IPS-18c (cell line): ENCODE measurements around the gene CLCNKA.
"Not testable (repeated sequence)": the region's sequence is repeated elsewhere in the genome, so short reads cannot be mapped to it uniquely, and the experiment has no call there.

Experiments used
- H3K4me3 ChIP-seq: 2 replicates; pipeline ENCODE4 v1.7.0; 2013; ENCODE audit warnings: low read depth, mild to moderate bottlenecking, low read length, moderate library complexity; ENCODE audit not compliant: insufficient read depth
- H3K9me3 ChIP-seq: one replicate; pipeline ENCODE4 v1.6.1; 2013; ENCODE audit warnings: mild to moderate bottlenecking, low read length, moderate library complexity; ENCODE audit not compliant: control insufficient read depth, insufficient read depth

CLCNKA gene

DNA sequence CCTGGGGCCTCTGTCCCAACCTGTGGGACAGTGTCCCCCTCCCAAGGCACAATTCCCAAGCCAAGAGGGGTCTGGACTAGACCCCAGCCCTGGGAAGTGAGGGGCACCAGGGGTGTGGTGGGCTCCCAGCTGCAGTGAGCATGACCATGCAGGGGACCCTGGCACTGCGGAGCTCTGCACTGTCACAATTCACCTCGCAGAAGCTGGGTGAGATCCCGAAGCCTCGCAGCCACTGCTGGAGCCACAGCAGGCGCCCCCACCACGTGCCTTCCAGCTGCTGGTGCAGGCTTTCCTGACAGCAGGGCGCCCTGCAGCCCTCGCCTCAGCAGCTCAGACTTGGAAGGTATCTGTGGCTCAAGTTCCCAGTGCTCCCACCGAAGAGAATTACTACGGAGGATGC is 27.8 kb upstream of the CLCNKA start:
- Histone ChIP-seq H3K9me3 (peaks cover 1% of the 10 kb centered on the region), H3K4me3 (no peak overlapping the region)

- H3K4me3 ChIP-seq: no peak overlapping the region
- H3K9me3 ChIP-seq: no peaks in the 10 kb centered on the region
Measured at GRCh38 chr1:15994590-15995351, 27.1 kb upstream of the CLCNKA start.

- no peak overlapping the region for H3K4me3 ChIP-seq
Measured at GRCh38 chr1:15997076-15997585, 24.7 kb upstream of the CLCNKA start.

DNA sequence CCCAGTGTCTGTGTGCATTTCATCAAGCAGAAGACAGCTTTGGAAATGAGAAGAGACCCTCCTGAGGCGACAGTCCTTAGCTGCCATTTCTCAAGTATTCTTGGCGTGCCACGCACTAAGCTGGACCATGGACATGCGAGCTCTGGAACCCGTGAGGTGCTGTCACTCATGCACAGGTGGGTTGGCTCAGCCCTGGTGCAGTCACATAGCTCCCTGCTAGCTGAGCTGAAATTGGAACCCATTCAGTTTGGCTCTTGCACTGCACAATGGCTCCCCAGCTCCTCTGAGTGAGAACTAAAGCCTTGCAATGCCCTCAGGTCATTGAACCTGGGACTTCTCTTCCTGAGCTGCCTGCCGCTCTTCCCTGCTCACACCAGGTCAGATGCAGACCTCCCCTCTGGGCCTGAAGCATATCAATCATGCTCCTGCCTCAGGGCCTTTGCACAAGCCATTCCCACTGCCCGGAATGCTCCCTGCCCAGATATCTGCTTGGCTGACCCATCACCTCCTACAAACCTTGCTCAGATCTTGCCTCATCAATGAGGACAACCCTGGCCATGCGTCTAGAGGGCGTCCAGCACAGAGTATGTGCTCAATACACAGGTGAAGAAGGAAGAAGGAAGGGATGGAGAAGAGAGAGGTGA is 24.1 kb upstream of the CLCNKA start:
- H3K9me3 ChIP-seq: no peaks in the 10 kb centered on the region
- H3K4me3 ChIP-seq: no peak overlapping the region

More at GRCh38 chr1:15997076-15997585, 24.7 kb upstream of the CLCNKA start:
- no peaks in the 10 kb centered on the region for H3K9me3 ChIP-seq

GRCh38 chr1:15998929-15999328 is 22.9 kb upstream of the CLCNKA start:
- Histone ChIP-seq H3K4me3 (no peak overlapping the region), H3K9me3 (no peaks in the 10 kb centered on the region)

GRCh38 chr1:16001274-16001673 is 20.6 kb upstream of the CLCNKA start:
- H3K4me3 ChIP-seq, H3K9me3 ChIP-seq: not testable (repeated sequence)

DNA sequence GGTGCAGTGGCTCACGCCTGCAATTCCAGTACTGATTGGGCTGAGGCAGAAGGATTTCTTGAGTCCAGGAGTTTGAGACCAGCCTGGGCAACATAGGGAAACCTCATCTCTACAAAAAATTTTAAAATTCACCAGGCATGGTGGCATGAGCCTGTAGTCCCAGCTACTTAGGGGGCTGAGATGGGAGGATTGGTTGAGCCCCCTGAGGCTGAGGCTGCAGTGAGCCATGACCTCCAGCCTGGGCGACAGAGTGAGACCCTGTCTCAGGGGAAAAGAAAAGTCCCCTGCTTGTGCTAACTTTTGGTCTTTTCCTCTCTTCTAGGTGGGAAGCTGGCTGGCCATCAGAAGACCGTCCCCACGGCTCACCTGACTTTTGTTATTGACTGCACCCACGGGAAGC is 16.2 kb upstream of the CLCNKA start:
- Histone ChIP-seq H3K9me3 (no peaks in the 10 kb centered on the region), H3K4me3 (no peak overlapping the region)

GRCh38 chr1:16006010-16006409 is 15.8 kb upstream of the CLCNKA start:
- Histone ChIP-seq H3K4me3 (no peak overlapping the region), H3K9me3 (no peaks in the 10 kb centered on the region)

GRCh38 chr1:16006552-16007485 is 15.0 kb upstream of the CLCNKA start:
- H3K9me3 ChIP-seq: no peaks in the 10 kb centered on the region
- H3K4me3 ChIP-seq: no peak overlapping the region; the same call in 1 of the 2 replicates

DNA sequence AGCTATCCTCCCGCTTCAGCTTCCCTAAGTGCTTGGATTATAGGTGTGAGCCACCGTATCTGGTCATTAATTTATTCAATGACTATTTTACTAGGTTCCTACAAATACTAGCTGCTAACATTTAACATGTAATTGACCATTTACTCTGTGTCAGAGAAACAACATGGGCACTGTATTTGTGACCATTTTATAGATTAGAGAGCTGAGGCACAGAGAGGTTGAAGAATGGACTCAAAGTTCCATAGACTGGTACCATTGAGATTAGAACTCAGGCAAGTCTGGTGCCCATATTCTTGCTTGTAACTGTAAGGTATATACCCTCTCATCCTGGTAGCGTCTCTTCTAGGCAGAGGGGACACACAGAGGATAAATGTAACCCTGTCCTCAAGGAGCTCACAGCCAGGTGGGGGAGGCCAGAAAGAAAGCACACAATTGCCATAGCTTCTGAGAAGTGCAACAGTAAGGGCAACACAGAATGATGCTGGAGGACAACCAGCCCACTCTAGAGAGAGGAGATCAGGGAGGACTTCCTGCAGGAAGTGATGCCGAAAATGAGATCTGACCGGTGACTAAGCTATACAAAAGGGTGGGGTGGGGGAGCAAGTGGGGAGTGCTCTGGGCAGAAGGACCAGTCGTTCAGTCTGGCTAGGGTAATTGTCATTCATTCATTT is 14.0 kb upstream of the CLCNKA start:
- H3K9me3 ChIP-seq: no peaks in the 10 kb centered on the region
- no peak overlapping the region for H3K4me3 ChIP-seq

GRCh38 chr1:16009030-16009460 is 12.8 kb upstream of the CLCNKA start:
- H3K4me3 ChIP-seq: no peak overlapping the region
- H3K9me3 ChIP-seq: no peaks in the 10 kb centered on the region

DNA sequence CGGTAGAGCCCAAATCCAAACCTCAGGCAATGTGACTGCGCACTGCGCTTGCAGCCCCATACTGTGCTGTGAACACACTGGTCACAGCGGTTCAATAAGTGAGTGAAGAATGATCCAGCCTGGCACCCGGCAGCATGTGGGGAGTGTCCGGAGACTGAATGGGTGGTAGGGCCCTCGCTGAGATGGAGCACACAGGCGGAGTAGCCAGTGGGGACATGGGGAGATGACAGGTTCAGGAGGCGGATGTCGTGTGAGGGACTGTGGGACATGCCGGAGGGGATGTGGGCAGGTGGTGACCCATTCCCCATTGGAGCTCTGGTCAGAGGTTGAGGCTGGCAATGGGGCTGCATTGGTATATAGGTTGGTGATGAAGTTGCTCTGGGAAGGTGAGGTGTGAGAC is 12.2 kb upstream of the CLCNKA start:
- no peak overlapping the region for H3K4me3 ChIP-seq
- H3K9me3 ChIP-seq: no peaks in the 10 kb centered on the region

GRCh38 chr1:16010837-16011236 is 11.0 kb upstream of the CLCNKA start:
- no peak overlapping the region for H3K4me3 ChIP-seq

GRCh38 chr1:16011936-16012589 is 9.8 kb upstream of the CLCNKA start:
- Histone ChIP-seq H3K9me3 (no peaks in the 10 kb centered on the region), H3K4me3 (peak overlapping the region; percentile 11; the same call in 1 of the 2 replicates)

More at GRCh38 chr1:16010837-16011236, 11.0 kb upstream of the CLCNKA start:
- H3K9me3 ChIP-seq: no peaks in the 10 kb centered on the region

DNA sequence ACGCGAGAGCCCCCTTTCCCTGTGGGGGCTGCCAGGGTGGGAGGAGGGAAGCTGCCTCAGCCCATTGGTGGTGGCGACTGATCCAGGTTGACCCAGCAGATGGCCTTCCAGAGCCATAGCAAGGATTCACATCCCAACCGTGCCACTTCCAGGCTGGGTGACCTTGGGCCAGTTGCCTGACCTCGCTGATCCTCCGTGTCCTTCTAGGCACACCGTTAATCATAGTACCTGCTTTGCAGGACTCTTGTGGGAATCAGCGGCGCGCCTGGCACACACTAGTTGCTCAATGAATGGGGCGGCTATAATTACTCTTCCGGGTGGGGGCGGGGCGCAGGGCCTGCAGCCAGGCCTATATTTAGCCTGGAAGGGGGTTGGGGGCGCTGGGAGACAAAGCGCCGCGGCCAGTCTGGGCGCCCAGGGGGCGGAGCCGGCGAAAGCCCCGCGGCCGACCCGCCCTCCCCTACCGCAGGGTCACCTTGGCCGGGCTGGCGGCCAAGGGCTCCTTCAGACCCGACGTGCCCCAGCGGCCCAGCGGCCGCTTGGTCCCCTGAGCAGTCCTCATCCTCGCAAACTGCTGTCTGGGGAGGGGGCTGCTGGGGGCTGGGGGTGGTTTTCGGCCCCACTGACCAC is 9.1 kb upstream of the CLCNKA start:
- H3K9me3 ChIP-seq: no peaks in the 10 kb centered on the region
- peak overlapping the region; percentile 42 for H3K4me3 ChIP-seq
